Fibroblast of peridontal ligament (primary cell): ENCODE results near the gene MGMT.

Experiments
- DNase-seq: peaks from one replicate; pipeline ENCODE4 v3.0.0-alpha.2; 2010; ENCODE audit errors: extremely low read depth

Gene MGMT

DNA sequence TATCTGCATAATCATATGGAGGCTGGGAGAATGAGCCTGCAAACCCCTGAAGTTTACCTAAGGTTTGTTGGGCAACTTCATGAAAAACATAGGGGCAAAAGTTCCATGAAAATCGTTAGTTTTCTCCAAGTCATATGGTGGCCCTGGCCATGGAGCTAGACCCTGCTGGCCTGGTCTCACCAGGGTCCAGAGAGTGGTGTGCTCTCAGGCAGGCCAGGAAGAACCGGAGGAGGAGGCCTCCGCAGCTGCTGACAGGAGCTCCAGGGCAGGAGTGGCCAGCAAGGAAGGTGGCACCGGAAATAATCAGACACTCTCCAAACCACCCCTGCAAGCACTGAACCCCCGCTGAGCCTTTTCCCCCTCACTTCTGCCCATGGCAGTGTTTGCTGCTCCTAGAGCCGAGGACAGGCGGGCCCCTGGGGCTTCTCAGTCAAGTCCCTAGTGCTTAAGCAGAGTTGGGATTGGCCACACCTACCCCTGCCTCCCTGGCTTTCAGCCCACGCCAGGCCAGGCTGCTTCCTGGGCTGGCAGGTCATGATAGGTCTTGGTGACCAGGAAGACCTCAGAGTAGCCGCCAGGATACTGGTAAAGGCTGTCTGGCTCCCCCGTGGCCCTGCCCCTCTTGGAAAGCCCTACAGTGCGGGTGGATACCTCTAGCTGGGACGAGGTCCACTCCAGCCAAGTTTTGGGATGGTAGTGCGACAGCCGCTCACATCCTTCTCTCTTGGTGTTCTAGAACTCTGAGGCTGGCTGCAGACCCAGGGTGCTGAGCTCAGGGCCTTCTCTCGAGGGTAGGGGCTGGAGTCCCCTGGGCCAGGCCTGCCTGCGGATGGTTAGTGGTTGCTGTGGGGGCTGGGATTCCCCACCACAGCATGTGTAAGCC lies 242.8 kb downstream of the MGMT start:
- DNase-seq, result no peak

DNA sequence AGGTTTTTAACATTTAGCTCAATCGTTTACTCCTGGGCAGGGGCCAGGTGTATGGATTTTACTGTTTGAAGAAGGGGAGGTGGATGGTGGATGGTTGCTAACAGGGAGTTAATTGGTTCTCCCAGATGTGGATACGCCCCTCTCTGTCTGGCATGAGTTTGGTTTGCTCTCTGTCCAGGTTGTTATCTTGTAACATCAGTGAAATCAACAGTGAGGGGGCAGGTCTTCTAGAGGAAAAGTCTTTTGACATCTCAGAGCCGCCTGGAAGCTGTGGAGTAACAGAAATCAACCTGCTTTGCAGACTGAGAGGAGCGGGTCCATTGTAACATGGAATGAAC lies 243.4 kb downstream of the MGMT start:
- no peak for DNase-seq

DNA sequence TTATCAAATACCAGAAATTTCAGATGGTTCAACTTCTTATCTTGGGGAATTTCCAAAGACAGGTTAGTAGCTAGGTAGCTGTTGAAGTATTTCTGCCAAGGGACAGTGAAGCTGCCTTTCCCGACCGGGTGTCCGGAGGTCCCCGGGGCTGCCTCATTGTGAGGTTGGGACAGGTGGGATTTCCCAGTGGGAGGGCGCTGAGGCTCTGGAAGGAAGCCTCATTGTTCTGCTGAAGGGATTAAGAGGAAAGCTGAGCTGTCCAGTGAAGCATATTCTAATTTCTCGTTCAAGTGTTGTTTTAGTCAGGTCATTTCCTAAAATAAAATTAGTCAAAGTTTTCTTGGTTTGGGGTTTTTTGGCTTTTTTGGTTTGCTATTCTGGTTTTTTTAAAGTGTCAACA lies 244.2 kb downstream of the MGMT start:
- no peak for DNase-seq

- no peak for DNase-seq
Measured at GRCh38 chr10:129712000-129712399, 245.0 kb downstream of the MGMT start.

GRCh38 chr10:129713659-129714265 lies 246.7 kb downstream of the MGMT start:
- DNase-seq, result no peak

GRCh38 chr10:129715805-129716204 lies 248.8 kb downstream of the MGMT start:
- DNase-seq, result no peak

- no peak for DNase-seq
Measured at GRCh38 chr10:129716211-129716681, 249.2 kb downstream of the MGMT start.

DNA sequence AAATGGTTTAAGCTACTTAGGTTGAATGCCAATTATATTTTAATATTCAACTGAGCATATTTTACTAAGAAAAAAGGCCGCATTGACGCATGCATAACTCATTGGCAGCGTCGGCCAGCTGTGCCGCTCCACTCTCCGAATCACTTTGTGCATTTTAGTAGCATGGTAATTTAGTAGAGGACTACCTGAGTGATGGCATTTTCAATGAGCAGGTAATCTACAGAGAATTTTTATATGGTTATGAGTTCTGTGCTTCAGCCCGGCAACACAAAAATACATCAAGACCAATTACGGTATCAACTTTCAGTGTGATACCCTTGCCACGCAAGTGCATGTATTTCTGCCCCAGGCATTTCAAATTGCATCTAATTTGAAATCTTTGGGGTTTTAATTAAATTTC lies 249.8 kb downstream of the MGMT start:
- DNase-seq, result no peak

DNA sequence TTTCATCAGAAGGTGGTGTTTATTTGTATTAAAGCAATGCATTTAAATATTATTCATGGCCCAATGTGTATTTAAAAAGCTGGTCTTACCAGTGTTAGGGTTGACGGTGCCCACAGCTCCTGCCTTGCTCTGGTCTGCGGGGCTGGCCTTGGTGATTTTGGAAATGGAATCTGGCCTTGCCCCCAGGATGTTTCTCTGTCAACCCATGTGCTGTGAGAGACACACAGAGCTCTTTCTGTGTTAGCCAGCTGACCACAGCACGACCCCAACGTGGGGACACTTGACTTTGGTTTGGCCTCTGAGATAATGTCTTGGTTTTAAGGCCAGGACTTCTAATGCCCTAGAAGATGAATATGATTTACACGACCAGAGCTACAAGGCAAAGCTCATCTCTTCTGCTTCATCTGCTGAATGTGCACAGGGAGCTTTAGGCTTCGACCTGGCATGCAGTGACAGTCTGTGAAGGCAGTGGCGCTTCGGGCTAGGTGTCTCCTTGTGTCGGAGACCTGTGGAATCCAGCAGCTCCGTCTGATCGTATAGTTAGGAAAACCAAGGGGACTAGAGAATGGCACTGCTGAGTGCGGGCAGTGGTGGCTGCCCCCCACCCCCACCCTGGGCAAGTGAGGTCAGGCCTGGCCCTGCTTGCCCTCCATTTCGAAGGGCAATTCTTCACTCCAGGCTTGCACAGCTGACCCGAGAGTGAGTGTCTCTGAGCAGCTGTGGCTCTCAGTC lies 250.9 kb downstream of the MGMT start:
- DNase-seq, result no peak

DNA sequence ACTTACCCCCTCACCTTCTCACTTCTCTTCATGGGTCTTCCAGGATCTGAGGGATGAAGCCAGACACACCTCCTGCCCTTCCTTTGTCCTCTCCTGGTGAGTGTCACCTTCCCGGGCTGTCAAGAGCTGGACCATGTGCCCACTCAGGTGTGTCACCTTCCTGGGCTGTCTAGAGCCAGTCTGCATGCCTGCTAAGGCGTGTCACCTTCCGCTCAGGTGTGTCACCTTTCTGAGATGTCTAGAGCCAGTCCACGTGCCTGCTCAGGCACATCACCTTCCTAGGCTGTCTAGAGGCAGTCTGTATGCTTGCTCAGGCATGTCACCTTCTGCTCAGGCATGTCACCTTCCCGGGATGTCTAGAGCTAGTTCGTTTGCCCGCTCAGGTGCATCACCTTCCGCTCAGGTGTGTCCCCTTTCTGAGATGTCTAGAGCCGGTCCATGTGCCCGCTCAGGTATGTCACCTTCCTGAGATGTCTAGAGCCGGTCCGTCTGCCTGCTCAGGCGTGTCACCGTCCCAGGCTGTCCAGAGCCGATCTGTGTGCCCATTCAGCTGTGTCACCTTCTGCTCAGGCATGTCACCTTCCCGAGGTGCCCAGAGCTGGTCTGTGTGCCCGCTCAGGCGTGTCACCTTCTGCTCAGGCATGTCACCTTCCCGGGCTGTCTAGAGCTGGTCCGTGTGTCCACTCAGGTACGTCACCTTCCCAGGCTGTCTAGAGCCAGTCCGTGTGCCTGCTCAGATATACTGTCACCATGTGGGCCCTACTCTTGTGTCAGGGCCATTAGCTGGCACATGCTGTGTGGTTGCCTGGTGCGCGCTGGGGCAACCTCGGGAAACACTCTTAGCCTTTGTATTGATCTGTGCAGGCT lies 251.7 kb downstream of the MGMT start:
- no peak for DNase-seq

DNA sequence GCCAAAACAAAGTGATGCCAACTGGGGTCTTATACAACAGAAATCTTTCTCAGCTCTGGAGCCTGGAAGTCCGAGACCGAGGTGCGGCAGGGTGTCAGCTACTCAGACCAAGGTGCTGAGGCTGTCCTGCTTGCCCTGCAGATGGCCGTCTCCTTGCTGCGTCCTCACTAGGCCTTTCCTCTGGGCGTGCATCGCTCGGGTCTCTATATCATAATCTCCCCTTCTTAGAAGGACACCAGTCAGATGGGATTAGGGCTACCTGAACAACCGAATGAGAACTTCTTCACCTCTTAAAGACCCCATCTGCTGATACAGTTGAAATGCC lies 252.3 kb downstream of the MGMT start:
- no peak for DNase-seq

GRCh38 chr10:129719889-129720590 lies 253.0 kb downstream of the MGMT start:
- no peak for DNase-seq

DNA sequence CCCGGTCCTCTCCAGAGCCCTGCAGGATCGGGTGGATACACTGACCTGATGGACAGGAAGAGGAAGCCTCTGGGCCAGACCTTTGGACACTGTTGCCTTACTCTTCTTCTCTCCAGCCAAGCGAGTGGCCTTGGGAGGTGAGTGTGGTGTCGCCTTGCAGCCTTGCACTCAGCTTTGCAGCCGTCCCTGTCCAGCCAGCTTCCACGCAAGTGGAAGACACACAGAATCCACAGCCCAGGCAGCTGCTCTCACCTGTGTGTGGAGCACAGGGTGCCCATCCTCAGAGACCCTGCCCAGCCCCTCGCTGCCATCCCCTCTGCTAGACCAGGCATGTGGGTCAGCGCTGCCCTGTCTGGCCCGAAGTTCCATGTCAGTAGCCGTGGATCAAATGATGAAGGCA lies 258.0 kb downstream of the MGMT start:
- DNase-seq, result no peak

DNA sequence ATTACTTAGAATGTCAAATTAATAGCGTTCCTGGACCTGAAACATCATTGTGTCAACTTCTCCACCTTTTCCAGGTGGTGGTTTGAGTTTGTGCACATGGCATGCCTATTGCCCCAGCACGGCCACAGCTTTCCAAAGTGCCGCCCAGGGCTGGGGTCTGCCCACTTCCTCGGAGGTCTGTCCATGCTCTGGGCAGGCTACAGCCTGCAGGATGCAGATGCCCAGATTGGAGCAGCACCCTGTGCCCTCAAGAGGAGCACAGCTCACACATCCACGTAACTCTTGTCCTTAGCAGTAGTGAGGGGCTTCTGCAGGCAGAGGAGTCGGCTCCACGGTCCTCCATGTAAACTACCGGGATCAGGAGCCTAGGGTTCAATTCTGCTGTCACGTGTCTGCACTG lies 258.4 kb downstream of the MGMT start:
- DNase-seq, result no peak

DNA sequence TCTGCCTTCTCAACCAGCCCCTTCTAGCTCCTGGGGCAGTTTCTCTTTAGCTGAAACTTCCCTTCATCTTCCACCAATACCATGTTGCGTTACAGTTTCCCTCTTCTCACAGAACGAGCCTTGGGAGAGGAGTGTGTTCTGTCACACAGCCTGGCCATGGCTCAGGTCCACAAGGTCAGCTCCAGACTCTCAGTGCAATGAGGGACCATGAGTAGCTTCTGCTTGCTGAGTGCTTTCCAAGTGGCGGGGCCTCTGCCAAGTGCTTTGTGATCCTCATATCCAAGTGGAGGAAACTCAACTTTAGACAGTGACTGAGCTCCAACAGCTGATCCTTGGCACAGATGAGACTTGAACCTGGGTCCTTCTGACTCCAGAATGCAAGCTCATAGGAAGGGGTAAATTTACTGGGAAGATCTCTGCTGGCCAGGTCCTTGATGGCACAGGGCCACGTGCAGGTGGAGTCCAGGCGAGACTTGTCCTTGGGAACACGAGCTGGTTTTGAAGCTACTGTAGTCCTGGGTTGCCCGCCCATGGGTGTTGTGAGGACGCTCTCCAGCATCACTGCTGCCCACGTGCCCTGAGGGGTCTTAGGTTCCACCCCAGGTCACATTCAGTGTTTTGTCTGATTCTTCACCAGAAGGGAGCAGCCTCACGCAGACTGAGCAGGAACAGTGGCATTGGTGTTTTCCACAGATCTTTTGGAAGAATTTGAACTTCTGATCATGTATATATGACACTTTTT lies 259.0 kb downstream of the MGMT start:
- no peak for DNase-seq

DNA sequence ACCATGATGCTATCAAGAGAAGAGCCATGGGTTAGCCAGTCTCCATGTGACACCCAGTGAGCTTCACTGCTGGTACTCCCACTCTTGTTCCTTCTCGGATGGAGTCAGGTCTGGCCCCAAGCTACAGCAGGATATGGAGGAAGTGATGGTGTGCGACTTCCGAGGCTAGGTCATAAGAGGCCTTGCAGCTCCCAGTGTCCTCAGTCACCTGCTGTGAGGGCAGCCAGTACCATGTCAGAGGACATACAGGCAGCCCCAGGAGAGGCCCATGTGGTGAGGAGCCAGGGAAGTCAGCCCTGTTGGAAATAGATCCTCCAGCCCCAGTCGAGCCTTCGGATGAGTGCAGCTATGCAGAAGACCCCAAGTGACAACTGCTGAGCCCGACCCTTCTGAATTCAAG lies 260.0 kb downstream of the MGMT start:
- DNase-seq, result no peak

DNA sequence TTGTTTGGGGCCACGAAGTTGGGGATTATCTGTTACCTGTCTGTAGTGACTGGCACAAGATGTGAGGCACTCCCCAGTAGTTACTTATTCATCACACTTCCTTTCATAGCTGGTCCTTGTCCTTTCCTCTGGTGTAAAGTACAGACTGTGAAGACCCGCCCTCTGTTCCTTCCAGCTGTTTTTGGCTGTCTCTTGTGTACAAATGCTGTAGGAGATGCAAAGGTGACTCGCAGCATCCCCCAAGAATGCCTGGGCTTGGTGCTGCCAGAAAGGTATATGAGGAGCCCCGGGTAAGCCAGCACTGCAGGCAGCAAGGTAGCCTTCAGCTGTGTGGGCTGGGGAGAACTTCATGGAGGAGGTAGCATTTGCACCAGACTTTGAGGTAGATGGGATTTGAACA lies 260.5 kb downstream of the MGMT start:
- no peak for DNase-seq

DNA sequence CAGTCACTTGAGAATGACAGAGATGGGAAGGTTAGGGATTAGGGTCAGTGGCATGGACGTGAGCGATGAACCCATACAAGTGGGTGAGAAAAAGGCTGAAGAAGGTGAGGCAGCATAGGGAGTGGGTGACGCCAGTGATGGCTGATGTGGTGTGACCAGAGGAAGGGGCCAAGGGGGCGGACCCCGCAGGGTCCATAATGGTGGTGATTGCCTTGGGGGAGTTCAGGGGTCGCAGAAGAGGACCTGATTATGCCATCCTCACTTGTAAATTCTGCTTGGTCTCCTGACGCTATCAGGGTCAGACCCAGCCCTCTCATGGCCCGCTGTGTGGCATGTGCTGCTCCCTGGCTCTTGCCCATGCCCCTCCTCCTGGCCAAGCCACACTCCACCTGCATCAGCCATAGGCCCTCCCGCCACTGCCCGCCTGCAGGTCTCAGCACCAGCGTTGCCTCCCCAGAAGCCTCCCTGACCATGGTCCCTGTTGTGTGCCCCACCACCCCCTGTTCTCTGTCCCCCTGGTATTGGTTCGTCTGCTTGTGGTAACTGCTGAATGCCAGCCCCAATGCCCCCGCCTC lies 261.3 kb downstream of the MGMT start:
- DNase-seq, result no peak

- no peak for DNase-seq
Measured at GRCh38 chr10:129728905-129729795, 262.1 kb downstream of the MGMT start.
